Muscle of arm (tissue), 12 donors: ENCODE results near the gene SURF4. TPM values are rescaled to one million over a fixed set of nuclear protein-coding genes. Genes with fewer than 3 reads are reported as not detected.
"Not testable (repeated sequence)": the region's sequence is repeated elsewhere in the genome, so short reads cannot be mapped to it uniquely, and the experiment has no call there.

ENCODE experiments used
- DNase-seq: peaks from one replicate; pipeline ENCODE4 v3.0.0-alpha.2; 2013
- polyA plus RNA-seq, 12 donors: library from polyadenylated mRNA; unstranded; fragments of 120-200 nt; gene quantifications; one replicate each; pipeline ENCODE4 v1.2.1, GENCODE V29; 2013; ENCODE audit not compliant: insufficient read length in 12 of 12

SURF4 gene
- polyA plus RNA-seq, 12 donors = 87.0 to 138 (median 100) TPM; not detected in 1

DNA sequence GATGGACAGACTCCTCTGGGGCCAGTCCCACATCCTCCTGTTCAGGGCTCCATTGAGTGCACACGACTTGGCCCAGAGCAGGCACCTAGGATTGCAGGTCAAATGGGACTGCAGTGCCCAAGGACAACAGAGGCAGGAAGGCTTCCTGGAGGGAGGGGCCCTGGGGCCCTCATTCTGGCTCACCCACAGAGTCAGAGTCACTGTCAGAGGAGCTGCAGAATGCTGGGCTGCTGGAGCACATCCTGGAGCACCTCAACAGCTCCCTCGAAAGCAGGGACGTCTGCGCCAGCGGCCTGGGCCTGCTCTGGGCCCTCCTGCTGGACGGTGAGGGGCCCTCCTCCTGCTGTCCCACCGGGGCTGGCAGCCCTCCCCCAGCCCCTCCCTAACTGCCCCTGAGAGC is 26.8 kb upstream of the SURF4 start:
- DNase-seq = no peak

DNA sequence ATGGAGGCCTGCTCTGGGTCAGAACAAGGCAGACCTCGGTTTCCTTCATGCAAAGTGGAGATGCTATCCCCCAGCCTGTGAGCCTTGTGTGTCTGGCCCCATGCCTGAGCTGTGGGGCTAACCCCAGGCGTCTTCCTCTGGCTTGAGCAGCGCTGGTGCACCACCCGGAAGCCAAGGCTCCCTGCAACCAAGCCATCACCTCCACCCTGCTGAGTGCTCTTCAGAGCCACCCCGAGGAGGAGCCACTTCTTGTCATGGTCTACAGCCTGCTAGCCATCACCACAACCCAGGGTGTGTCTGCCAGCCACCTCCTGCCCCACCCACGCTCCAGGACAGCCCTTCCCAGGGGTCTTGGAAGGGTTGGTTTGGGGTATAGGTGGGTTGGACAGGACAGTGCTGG is 25.7 kb upstream of the SURF4 start:
- no peak for DNase-seq

DNA sequence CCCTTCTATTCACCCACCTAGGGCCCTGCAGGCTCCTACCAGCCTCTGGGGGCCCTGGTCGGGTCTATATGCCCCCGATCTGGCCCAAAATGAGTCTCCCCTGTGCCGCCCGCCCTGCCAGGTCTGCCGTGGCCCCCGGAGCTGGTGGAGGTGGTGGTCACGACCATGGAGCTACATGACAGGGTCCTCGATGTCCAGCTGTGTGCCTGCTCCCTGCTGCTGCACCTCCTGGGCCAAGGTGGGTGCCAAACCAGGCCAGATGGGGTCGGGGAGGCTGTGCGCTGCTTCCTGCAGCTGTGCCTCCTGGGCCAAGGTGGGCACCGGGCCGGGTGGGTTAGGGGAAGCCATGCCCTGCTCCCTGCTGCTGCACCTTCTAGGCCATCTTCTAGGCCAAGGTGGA is 24.4 kb upstream of the SURF4 start:
- no peak for DNase-seq

DNA sequence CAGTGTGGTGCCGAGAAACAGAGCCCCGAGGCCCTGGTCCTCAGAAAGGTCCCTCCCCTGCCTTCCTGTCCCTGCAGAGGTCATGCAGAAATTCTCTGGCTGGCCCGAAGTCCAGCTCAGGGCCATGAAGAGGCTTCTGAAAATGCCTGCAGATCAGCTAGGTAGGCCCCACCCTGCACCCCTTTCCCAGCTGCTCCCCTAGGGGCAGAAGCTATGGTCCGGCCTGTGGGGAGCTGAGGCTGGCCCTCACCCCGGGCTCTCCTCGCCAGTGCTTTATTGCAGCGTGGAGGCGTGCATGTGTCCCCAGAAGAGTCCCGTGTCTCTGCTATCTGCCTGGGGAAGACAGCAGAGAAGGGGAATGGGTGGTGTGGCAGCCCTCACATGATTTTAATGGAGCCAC is 22.0 kb upstream of the SURF4 start:
- DNase-seq = no peak

DNA sequence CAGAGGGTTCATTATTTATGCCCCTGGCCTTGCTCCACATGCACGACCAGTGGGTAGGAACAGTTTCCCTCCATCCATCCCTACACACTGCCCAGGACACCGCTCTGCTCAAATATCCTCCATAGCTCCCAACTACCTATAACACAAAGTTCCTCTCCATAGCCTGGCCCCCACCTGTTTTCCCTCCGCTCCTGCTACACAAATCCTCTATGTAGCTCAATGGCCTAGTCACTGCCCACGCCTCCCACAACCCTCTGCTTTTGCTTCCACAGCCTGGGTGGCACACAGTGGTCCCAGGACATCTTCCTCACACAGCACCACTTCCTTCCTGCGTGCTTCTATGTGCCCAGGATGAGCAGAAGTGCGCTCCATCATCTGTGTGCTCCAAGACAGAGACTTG is 21.5 kb upstream of the SURF4 start:
- DNase-seq = no peak

DNA sequence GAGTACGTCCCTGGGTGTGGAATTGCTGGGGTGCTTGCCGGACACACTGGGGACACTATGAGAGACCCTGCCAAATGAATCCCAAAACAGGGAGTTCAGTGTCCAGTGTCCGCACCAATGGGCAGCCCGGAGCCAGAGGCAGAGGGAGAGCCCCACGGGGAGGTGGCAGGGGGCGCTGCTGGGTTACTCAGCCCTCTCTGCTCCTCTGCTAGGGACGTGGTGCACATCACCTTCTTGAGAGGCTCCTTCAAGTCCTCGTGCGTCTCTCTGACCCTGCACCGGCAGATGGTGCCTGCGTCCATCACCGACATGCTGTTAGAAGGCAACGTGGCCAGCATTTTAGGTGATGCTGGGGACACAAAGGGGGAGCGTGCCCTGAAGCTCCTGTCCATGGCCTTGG is 21.1 kb upstream of the SURF4 start:
- DNase-seq = no peak

DNA sequence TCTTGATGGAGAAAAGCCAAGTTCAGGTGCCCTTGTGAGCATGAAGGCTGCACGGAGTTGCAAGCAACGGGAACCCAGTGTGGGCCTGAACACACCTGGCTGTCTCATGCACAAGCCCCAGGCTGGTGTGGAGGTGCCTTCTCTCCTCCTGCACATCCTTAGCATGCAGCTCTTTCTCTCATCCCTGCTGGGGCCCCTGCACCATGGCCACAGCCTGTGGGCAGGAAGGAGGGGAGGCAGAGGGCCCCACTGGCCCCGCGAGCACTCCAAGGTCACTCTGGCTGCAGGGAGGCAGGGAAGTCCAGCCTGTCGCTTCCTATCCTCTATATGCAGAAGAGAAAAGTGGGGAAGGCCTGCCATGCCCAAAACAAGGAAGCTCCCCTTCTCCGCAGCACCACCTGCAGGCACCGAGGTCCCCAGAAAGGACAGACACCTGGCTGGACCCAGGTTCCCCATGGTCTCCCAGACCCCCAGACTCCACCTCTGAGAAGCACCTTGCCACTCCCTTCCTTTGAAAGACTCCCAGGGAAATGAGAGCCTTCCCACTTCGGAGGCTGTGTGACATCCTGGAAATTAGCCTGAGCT is 18.9 kb upstream of the SURF4 start:
- DNase-seq = no peak

DNA sequence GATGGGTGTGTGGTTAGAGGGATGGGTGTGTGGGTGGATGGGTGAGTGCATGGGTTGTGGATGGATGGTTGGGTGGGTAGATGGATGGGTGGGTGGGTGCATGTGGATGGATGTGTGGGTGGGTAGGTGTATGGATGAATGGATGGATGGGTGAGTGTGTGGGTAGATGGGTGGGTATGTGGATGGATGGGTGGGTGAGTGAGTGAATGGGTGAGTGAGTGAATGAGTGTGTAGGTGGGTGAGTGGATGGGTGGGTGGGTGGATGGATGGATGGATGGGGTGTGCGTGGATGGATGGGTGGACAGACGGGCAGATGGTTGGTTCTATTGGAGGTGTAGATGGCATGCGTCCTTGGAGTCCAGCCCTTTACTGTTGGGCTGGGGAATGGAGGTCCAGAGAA is 17.5 kb upstream of the SURF4 start:
- DNase-seq = no peak

DNA sequence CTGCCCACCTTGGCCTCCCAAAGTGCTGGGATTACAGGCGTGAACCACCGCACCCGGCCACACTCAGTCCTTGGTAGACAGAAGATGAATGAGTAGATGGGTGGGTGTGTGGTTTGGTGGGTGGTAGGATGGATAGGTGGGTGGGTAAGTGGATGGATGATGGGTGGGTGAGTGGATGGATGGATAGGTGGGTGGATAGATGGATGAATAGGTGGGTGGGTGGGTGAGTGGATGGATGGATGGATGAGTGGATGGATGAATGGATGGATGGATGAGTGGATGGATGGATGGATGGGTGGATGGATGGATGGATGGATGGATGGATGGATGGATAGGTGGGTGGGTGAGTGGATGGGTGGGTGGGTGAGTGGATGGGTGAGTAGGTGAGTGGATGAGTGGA is 16.4 kb upstream of the SURF4 start:
- DNase-seq = not testable (repeated sequence)

DNA sequence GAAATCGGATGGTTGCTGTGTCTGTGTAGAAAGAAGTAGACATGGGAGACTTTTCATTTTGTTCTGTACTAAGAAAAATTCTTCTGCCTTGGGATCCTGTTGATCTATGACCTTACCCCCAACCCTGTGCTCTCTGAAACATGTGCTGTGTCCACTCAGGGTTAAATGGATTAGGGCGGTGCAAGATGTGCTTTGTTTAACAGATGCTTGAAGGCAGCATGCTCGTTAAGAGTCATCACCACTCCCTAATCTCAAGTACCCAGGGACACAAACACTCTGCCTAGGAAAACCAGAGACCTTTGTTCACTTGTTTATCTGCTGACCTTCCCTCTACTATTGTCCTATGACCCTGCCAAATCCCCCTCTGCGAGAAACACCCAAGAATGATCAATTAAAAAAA is 15.6 kb upstream of the SURF4 start:
- not testable (repeated sequence) for DNase-seq

DNA sequence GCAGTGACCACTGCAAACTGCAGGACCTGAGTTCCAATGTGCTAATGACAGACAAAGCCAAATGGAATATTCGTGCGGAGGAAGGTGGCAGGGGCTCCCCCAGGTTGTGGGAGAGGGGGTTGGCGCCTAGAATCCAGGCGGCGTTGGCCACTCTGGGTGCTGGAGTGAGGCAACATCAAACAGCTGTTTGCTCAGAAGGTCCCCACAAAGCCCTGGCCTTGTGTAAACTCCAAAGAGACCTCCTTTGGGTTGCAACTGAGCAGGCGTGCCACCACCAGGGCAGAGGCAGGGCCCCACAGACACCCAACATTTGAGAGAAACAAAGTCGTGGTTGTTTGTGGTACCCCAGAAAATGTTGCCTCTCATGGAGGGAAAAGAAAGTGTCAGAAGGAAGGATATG is 14.9 kb upstream of the SURF4 start:
- DNase-seq = no peak

DNA sequence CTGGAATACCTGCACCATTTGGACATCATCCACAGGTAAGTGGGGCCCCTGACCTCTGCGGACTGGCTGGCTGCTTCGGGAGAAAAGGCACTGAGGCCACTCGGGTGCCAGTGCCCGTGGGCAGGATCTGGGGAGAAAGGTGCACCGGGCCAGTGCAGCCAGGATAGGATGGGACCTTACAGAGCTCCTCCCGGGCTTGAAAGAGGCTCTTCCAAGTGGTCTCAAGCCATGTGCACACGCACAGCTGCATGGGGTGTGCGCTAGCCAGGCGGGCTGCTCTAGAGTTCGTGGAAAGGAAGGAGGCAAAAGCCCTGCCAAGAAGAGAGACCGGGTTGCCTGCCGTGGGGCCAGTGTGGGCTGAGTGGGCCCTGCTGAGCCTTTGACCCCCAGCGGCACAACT is 13.7 kb upstream of the SURF4 start:
- DNase-seq = no peak

DNA sequence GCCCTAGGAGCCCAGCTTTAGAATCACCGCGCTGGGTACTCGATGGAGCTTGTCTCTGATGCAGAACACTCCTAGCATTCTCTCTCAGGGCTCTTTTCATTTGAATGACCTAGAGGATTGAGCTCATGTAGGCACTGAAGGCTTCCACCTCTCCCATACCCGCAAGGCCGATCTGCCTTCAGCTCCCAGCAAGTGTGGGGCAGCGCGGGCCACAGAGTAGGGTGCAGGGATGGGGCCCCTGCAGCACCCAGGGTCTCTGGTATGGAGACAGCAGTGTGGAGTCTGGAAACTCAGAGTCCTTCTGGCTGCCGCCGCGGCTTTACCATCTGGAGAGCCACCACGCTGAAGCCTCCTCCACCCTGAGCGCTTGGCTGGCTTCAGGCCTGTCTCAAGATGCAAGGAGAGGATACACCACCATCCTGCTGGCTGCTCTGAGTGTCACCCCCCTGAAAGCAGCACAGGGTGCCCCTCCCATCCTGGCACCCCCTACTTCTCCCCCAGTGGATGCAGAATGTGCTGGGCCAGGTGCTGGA is 13.2 kb upstream of the SURF4 start:
- DNase-seq = no peak

DNA sequence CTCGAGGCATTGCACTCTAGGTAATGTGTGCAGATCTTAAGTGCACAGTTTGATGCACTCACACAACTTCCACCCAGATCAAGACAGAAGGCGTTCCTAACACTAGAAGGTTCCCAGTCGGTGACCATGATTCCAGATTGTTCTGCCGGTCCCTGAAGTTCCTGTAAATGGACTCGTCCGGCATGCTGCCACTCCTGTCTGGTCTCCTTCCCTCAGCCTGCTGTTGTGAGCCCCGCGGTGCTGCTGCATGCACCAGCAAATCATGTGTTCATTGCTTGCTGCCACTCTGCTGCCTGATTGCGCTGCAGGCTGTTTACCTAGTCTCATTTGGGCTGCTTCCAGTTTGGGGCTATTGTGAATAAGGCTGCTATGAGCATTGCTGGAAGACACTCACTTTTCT is 11.8 kb upstream of the SURF4 start:
- DNase-seq = no peak

DNA sequence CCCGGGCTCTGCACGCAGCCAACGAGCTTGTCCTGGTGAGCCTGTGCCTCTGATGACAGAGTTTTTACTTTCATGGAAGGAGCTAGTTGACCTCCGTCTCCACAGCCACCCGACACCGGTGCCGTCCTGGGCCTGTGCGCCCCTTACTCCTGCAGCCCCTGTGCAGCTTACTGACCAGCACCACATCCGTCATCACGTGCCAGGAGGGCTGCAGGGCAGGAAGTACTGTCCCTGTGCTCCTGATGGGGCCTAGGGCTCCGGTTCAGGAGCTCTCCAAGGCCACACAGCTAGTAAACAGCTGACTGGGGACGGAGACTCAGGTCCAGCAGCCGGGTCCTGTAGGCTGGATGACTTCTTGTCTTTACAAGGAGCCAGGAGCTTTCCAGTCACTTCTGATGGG is 10.5 kb upstream of the SURF4 start:
- DNase-seq = no peak

DNA sequence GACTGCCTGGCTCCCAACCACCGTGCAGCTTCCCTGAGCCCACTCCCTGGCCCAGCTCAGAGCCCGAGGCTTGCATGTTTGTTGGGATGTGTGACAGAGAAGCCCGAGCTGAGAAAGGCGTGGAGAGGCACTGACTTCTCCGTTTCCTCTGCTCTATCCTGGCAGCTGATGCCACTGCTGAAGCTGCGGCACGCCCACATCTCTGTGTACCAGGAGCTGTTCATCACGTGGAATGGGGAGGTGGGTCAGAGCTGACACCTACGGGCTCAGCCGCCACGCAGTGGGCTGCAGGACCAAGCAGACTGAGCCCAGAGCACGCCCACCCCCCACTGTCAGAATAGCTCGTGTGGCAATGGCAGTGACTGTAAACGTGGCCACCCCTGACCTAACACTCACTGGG is 9.6 kb upstream of the SURF4 start:
- DNase-seq = no peak

DNA sequence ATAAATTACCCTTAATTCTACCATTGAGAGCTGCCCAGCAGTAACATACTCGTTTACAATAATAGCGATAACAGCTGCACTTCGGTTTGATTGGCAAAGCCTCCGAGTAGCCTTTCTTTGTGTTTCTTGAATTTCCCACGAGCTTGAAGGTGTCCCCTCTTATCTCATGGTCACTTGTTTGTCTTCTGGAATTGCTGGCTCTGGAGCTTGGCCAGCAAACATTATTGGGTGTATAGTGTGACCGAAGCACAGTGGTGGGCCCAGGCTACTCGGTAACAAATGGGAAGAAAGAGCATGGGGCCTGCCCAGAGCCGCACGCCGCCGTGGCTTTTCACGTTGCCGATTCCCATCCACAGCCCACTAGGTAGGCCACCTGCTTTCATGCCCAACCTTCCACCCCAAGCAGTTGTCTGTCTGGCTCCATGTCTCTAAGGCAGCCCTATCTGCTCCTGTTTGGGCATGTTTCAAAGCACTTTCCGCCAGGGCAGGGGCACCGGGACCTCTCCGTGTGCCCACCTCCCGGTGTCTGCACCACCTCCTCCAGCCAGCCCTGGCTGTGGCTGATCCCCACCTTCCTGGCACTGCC is 9.0 kb upstream of the SURF4 start:
- DNase-seq = no peak

DNA sequence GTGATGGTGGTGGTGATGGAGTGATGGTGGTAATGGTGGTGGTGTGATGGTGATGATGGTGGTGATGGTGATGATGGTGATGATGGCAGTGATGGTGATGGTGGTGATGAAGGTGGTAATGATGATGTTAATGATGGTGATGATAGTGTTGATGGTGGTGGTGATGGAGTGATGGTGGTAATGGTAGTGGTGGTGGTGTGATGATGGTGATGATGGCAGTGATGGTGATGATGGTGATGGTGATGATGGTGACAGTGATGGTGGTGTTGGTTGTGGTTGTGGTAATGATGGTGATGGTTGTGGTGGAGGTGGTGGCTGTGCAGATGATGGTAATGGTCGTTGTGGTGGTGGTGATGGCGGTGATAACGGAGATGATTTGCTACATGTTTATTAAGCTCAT is 7.6 kb upstream of the SURF4 start:
- DNase-seq = no peak

DNA sequence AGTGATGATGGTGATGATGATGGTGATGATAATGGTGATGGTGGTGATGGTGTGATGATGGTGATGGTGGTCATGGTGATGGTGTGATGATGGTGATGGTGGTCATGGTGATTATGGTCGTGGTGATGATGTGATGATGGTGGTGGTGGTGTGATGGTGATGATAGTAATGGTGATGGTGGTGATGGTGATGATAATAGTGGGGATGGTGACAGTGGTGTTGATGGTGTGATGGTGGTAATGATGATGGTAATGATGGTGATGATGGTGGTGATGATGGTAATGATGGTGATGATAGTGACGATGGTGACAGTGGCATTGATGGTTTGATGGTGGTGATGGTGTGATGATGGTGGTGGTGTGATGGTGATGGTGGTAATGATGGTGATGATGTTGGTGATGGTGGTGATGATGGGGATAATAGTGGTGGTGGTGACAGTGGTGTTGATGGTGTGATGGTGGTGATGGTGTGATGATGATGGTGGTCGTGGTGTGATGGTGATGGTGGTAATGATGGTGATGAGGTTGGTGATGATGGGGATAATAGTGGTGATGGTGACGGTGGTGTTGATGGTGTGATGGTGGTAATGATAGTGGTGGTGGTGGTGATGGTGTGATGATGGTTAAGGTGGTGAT is 6.8 kb upstream of the SURF4 start:
- no peak for DNase-seq

DNA sequence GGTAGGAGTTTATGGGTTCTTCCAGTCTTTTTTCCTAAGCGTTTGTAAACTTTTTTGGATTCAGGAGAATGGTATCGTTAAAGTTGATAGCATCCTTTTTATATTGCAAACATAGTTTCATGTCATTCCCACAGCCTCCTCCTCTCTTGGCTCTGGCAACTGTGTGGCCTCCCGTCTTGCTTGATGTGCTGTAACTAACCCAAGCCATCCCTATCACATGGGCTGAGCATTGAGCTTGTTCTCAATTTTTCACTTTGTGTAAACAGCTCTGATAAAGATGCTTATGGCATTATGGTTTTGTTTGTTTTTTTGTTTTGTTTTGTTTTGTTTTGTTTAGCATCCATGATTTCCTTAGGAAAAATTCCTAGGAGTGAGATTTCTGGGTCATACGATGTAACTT is 4.9 kb upstream of the SURF4 start:
- DNase-seq = no peak

DNA sequence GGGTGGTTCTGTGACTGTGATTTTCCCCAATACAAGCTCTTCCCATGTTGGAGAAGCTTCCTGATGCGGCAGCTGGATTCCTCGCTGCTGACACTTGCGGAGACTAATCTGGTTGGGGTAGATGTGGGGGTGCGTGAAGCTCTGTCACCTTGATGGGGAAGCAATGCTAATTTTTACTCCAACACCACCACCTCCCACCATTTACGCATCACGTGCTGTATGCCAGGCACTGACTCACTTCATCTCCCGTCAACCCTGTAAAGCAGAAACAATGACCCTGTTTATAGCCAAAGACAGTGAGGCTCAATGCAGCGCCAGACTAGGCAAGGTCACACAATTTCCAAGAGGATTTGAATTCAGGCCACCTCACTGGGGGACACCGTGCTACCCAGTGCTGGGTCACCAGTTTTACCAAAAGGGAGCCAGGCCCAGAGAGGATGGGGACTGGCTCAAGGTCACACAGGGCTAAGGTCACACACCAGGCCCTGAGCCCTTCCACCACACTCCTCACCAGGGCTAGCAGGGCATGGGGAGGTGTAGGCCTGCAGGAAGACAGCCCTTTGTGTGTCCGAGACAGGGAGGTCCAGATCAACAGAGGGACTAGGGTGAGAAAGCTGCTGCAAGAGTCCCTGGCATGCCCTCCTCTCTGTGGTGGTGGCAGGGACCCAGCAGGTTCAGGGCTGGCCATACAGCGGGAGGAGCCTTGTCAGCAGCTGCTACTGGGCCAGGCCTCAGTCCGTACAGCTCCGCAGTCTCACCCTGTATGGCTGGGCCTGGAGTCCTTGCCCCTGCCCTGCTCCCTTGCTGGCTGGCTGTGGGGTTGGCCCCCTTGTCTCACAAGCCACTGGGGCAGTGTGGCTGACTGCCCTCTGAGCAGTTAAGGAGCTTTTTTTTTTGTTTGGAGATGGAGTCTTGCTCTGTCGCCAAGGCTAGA is 3.6 kb upstream of the SURF4 start:
- DNase-seq = no peak

DNA sequence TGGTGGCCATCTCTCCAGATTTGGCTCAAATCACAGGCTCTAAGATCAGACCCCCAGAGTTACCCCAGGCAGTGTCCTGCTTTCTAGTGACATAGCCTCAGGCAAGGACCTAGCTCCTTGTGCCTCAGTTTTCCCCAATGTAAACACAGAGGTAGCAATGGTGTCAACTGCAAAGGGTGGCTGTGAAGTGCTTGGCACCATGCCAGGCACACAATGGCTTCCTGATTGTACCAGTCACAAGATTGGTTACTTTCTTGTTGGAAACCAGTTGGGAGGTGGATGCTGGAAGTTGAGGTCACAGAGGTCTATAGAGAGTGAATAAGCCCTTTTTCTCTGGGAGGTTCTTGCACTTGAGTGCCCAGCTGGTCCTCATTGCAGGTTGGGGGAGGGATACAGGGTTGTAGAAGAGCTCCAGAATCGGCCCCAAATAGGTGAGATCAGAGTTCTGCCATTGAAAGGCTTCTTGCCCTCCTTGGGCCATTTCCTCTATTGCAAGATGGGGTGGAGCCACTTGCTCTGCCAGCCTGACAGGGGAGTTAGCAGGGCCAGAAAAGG is 2.6 kb upstream of the SURF4 start:
- DNase-seq = no peak
